ENCODE results near the gene MTHFD2. TPM values are rescaled to one million over a fixed set of nuclear protein-coding genes. Genes with fewer than 3 reads are reported as not detected.
A peak's percentile ranks its signal among the peaks of the same experiment; 100 is the strongest.
"Not testable (repeated sequence)": the region's sequence is repeated elsewhere in the genome, so short reads cannot be mapped to it uniquely, and the experiment has no call there.

Gene MTHFD2
- total and polyA plus RNA-seq, 2 experiments from 2014 or later = 40.1 to 126 TPM

- Histone ChIP-seq H3K9me3 (ENCODE audit: low read depth) (no peaks in the 10 kb centered on the region), H2AFZ (no peak overlapping the region), H3K4me1 (ENCODE audit: insufficient read depth) (no peaks in the 10 kb centered on the region), H4K20me1 (ENCODE audit: insufficient read depth, poor library complexity, severe bottlenecking) (no peaks in the 10 kb centered on the region), H3K79me2 (no peaks in the 10 kb centered on the region), H3K36me3 (replicated peaks; ENCODE audit: insufficient read depth, low read depth) (no peaks in the 10 kb centered on the region), H3K27me3 (peaks cover 3% of the 10 kb centered on the region), H3K4me2 (no peak overlapping the region), H3K4me3 (no peak overlapping the region), H3K27ac (no peak overlapping the region), H3K9me2 (replicated peaks; ENCODE audit: insufficient read depth) (no peaks in the 10 kb centered on the region)
- 90% methylated on average over 9 of the region's 9 CpGs for WGBS (ENCODE audit: low lambda C conversion rate, missing lambda C conversion rate)
- TF ChIP-seq CTCF (IDR thresholded peaks at IDR 0.05; ENCODE audit: poor library complexity) = no peak
- DNase-seq (ENCODE audit: low spot score) = no peak
Observed at GRCh38 chr2:74186038-74186437, 12.4 kb upstream of the MTHFD2 start.

DNA sequence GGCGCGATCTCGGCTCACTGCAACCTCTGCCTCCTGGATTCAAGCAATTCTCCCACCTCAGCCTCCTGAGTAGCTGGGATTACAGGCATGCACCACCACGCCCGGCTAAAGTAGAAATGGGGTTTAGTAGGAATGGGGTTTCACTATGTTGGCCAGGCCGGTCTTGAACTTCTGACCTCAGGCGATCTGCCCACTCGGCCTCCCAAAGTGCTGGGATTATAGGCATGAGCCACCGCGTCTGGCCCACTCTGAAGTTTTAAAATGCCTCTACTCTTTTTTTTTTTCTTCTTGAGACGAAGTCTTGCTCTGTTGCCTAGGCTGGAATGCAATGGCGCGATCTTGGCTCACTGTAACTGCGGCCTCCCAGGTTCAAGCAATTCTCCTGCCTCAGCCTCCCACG is 11.7 kb upstream of the MTHFD2 start:
- not testable (repeated sequence) for H3K36me3 ChIP-seq (replicated peaks; ENCODE audit: insufficient read depth, low read depth); DNase-seq (ENCODE audit: low spot score); H3K4me2 ChIP-seq; H3K79me2 ChIP-seq; H3K4me3 ChIP-seq; H3K27me3 ChIP-seq; H3K4me1 ChIP-seq (ENCODE audit: insufficient read depth); H4K20me1 ChIP-seq (ENCODE audit: insufficient read depth, poor library complexity, severe bottlenecking); H3K9me3 ChIP-seq (ENCODE audit: low read depth); H2AFZ ChIP-seq; H3K27ac ChIP-seq; H3K9me2 ChIP-seq (replicated peaks; ENCODE audit: insufficient read depth)
- WGBS (ENCODE audit: low lambda C conversion rate, missing lambda C conversion rate) = 96% methylated on average over 15 of the region's 15 CpGs

GRCh38 chr2:74188018-74188601 is 10.3 kb upstream of the MTHFD2 start:
- H3K9me3 ChIP-seq (ENCODE audit: low read depth) = no peaks in the 10 kb centered on the region
- no peak overlapping the region for H2AFZ ChIP-seq
- H3K27me3 ChIP-seq = peaks cover 4% of the 10 kb centered on the region
- DNase-seq (ENCODE audit: low spot score) = peak; percentile 8
- H3K4me3 ChIP-seq = no peak overlapping the region
- H3K4me2 ChIP-seq = no peak overlapping the region
- TF ChIP-seq CTCF (IDR thresholded peaks at IDR 0.05; ENCODE audit: poor library complexity) (no peak), EZH2phosphoT487 (IDR thresholded peaks at IDR 0.05; ENCODE audit: low read depth, severe bottlenecking, unreplicated experiment) (no peak), EZH2 (IDR thresholded peaks at IDR 0.05; ENCODE audit: borderline replicate concordance) (no peak)
- H3K4me1 ChIP-seq (ENCODE audit: insufficient read depth) = no peaks in the 10 kb centered on the region
- no peaks in the 10 kb centered on the region for H3K9me2 ChIP-seq (replicated peaks; ENCODE audit: insufficient read depth)
- no peak overlapping the region for H3K27ac ChIP-seq
- 79% methylated on average over 6 of the region's 6 CpGs for WGBS (ENCODE audit: low lambda C conversion rate, missing lambda C conversion rate)
- no peaks in the 10 kb centered on the region for H3K36me3 ChIP-seq (replicated peaks; ENCODE audit: insufficient read depth, low read depth)
- no peaks in the 10 kb centered on the region for H3K79me2 ChIP-seq
- H4K20me1 ChIP-seq (ENCODE audit: insufficient read depth, poor library complexity, severe bottlenecking) = no peaks in the 10 kb centered on the region

DNA sequence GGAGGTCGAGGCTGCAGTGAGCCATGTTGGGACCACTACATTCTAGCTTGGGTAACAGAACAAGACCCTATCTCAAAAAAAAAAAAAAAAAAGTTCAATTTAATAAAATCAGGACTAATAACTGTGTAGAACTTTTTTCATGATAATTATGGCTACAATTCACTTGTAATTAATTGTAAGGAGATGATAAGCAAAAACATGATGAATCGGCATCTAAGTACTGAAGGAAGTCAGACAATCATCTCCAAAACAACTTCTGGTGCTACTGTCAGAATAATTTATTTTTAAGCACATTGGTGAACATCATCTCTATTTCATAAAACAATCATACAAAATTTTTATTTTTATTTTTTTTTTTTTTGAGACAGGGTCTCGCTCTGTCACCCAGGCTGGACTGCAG is 9.7 kb upstream of the MTHFD2 start:
- Histone ChIP-seq H3K27me3 (peaks cover 4% of the 10 kb centered on the region), H3K9me3 (ENCODE audit: low read depth) (no peaks in the 10 kb centered on the region), H3K79me2 (no peaks in the 10 kb centered on the region), H3K4me2 (no peak overlapping the region), H3K4me1 (ENCODE audit: insufficient read depth) (no peaks in the 10 kb centered on the region), H3K36me3 (replicated peaks; ENCODE audit: insufficient read depth, low read depth) (no peaks in the 10 kb centered on the region), H2AFZ (no peak overlapping the region), H3K27ac (no peak overlapping the region), H4K20me1 (ENCODE audit: insufficient read depth, poor library complexity, severe bottlenecking) (no peaks in the 10 kb centered on the region), H3K4me3 (no peak overlapping the region), H3K9me2 (replicated peaks; ENCODE audit: insufficient read depth) (no peaks in the 10 kb centered on the region)
- TF ChIP-seq EZH2phosphoT487 (IDR thresholded peaks at IDR 0.05; ENCODE audit: low read depth, severe bottlenecking, unreplicated experiment) (no peak), EZH2 (IDR thresholded peaks at IDR 0.05; ENCODE audit: borderline replicate concordance) (no peak), CTCF (IDR thresholded peaks at IDR 0.05; ENCODE audit: poor library complexity) (no peak)
- DNase-seq (ENCODE audit: low spot score) = no peak
- 94% methylated on average over 3 of the region's 3 CpGs for WGBS (ENCODE audit: low lambda C conversion rate, missing lambda C conversion rate)
